ENCODE measurements around the gene CILP2.

DNA sequence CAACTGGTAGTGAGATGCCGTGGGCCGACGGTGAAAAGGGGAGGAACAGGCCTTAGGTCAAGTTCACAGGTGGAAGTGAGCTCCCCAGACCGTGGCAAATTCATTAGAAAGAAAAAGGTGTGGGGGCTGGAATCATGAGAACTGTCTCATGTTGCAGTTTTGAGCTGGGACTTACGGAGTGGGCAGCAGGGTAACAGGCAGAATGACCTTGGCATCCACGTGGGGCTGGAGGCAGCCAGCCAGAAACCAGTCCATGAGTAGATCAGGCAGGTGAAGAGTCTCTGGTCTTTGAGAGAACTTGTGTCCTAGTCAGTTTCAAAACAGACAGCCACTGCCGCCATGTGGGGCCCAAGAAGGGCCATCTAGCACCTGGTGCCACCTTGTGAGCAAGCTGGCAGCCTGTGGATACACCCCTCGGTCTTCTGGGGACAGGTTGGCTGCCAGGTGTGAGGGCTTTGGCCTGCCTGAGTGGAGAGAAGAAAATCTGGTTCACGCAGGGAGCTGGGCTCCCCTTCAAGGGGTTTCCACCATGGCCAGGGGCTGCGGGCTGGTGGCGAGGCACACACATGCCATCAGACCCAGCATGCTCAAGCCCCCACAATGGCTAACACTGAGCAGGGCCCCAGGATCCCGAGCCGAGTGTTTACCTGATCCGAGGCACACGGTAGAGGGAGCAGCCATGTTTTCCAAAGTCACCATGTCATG is 46.6 kb upstream of the CILP2 start:
- TF ChIP-seq, protein P1, sequence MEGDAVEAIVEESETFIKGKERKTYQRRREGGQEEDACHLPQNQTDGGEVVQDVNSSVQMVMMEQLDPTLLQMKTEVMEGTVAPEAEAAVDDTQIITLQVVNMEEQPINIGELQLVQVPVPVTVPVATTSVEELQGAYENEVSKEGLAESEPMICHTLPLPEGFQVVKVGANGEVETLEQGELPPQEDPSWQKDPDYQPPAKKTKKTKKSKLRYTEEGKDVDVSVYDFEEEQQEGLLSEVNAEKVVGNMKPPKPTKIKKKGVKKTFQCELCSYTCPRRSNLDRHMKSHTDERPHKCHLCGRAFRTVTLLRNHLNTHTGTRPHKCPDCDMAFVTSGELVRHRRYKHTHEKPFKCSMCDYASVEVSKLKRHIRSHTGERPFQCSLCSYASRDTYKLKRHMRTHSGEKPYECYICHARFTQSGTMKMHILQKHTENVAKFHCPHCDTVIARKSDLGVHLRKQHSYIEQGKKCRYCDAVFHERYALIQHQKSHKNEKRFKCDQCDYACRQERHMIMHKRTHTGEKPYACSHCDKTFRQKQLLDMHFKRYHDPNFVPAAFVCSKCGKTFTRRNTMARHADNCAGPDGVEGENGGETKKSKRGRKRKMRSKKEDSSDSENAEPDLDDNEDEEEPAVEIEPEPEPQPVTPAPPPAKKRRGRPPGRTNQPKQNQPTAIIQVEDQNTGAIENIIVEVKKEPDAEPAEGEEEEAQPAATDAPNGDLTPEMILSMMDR (conservative IDR thresholded peaks at IDR 0.05; ENCODE audit: low read depth, low read length): no peak
- TF ChIP-seq EZH2 (IDR thresholded peaks at IDR 0.05; ENCODE audit: low read length, unreplicated experiment): no peak

All from PC-3 (cell line).